A549 (cell line): ENCODE results near the gene PLCB1. TPM values are rescaled to one million over a fixed set of nuclear protein-coding genes. Genes with fewer than 3 reads are reported as not detected.

ENCODE experiments used
- ATAC-seq, 2 experiments: fragments of 200-7000 bp in 1 of 2; fragments of >200 bp in 1 of 2; cut with Nextera tagmentation in 1 of 2; cut with Tn5 transposase in 1 of 2; 3 replicates each; pipeline versions ENCODE4 v1.8.0 to v1.9.1; 2018 to 2020; ENCODE audit warnings: mild to moderate bottlenecking in 1 of 2, moderate library complexity in 1 of 2
- CTCF ChIA-PET: fragments of 300-600 bp; sonication (Branson Sonifier 250); formaldehyde crosslinking; extraction: SDS; loops from one replicate; lab custom pipeline; 2021; ENCODE audit warnings: antibody characterized with exemption, inconsistent platforms; lab: Yijun Ruan, JAX
- POLR2A ChIA-PET: fragments of 350-600 bp; formaldehyde crosslinking; extraction: SDS; loops from one replicate; lab custom pipeline; 2021; ENCODE audit warnings: antibody characterized with exemption, inconsistent platforms; lab: Yijun Ruan, JAX
- DNase-seq, 2 experiments: peaks; one replicate each; pipeline versions ENCODE4 v3.0.0 to v3.0.0-alpha.2; 2011 to 2016; ENCODE audit warnings: low read depth in 1 of 2, low spot score in 1 of 2
- FAIRE-seq: peaks from 2 replicates; lab custom pipeline; 2011; peaks lifted over from hg19 to GRCh38; lab: Jason Lieb, UNC
- H3K27ac ChIP-seq, 2 experiments: fragments of >200 bp; sonication (Bioruptor Twin); formaldehyde crosslinking; 3 replicates each; pipeline ENCODE4 v1.5.1; 2016 to 2017
- H3K4me1 ChIP-seq: fragments of >200 bp; sonication (Bioruptor Twin); formaldehyde crosslinking; 3 replicates; pipeline ENCODE4 v1.6.1; 2016
- H3K4me2 ChIP-seq: fragments of >200 bp; sonication (Bioruptor Twin); formaldehyde crosslinking; 3 replicates; pipeline ENCODE4 v1.6.1; 2016
- H3K4me3 ChIP-seq: fragments of >200 bp; sonication (Bioruptor Twin); formaldehyde crosslinking; 3 replicates; pipeline ENCODE4 v1.5.1; 2016
- H3K9me3 ChIP-seq: fragments of >200 bp; sonication (Bioruptor Twin); formaldehyde crosslinking; 3 replicates; pipeline ENCODE4 v1.6.1; 2016
- BCL3 ChIP-seq: fragments of >200 bp; sonication (Bioruptor Twin); formaldehyde crosslinking; IDR thresholded peaks from 3 replicates; pipeline ENCODE4 v1.6.1; 2016
- CBX2 ChIP-seq: fragments of 200-600 bp; sonication (generic); IDR thresholded peaks from 2 replicates; pipeline ENCODE4 v1.6.1; 2016; ENCODE audit warnings: low read depth, mild to moderate bottlenecking, borderline replicate concordance
- CTCF ChIP-seq: fragments of >200 bp; sonication (Bioruptor Twin); formaldehyde crosslinking; IDR thresholded peaks from 3 replicates; pipeline ENCODE4 v1.5.1; 2016
- EHF ChIP-seq: fragments of 250-450 bp; sonication (Bioruptor Pico); IDR thresholded peaks from 2 replicates; pipeline ENCODE4 v1.5.0; 2020; ENCODE audit warnings: mild to moderate bottlenecking
- EHMT2 ChIP-seq: fragments of 200-600 bp; sonication (generic); IDR thresholded peaks from 2 replicates; pipeline ENCODE4 v1.6.1; 2016; ENCODE audit warnings: antibody characterized with exemption, low read depth, mild to moderate bottlenecking, moderate library complexity
- ELK1 ChIP-seq: fragments of 150-350 bp; IDR thresholded peaks from 2 replicates; pipeline ENCODE4 v1.6.1; 2014; ENCODE audit warnings: low read depth, mild to moderate bottlenecking, low read length
- FOSB ChIP-seq: fragments of 250-450 bp; sonication (Bioruptor Pico); IDR thresholded peaks from 2 replicates; pipeline ENCODE4 v1.5.0; 2020; ENCODE audit warnings: mild to moderate bottlenecking, moderate library complexity
- FOXS1 ChIP-seq: fragments of 250-450 bp; sonication (Bioruptor Pico); IDR thresholded peaks from 2 replicates; pipeline ENCODE4 v1.5.0; 2020; ENCODE audit warnings: mild to moderate bottlenecking, moderate library complexity
- HDAC2 ChIP-seq: fragments of 200-600 bp; sonication (generic); IDR thresholded peaks from 2 replicates; pipeline ENCODE4 v1.6.1; 2016
- HMGXB4 ChIP-seq: fragments of 250-450 bp; sonication (Bioruptor Pico); IDR thresholded peaks from 2 replicates; pipeline ENCODE4 v1.5.0; 2021; ENCODE audit warnings: mild to moderate bottlenecking, moderate library complexity, borderline replicate concordance
- HOXB13 ChIP-seq: fragments of 250-450 bp; sonication (Bioruptor Pico); IDR thresholded peaks from 2 replicates; pipeline ENCODE4 v1.5.0; 2020; ENCODE audit warnings: low read depth, mild to moderate bottlenecking, moderate library complexity
- JUNB ChIP-seq: fragments of >200 bp; sonication (Bioruptor Twin); formaldehyde crosslinking; IDR thresholded peaks from 2 replicates; pipeline ENCODE4 v1.6.1; 2016
- KDM1A ChIP-seq: fragments of 200-600 bp; sonication (generic); IDR thresholded peaks from 2 replicates; pipeline ENCODE4 v1.6.1; 2016; ENCODE audit warnings: low read depth, mild to moderate bottlenecking
- KDM5A ChIP-seq: fragments of 200-600 bp; sonication (generic); IDR thresholded peaks from 2 replicates; pipeline ENCODE4 v1.6.1; 2016; ENCODE audit warnings: antibody characterized with exemption, mild to moderate bottlenecking
- MAFK ChIP-seq: fragments of 450-650 bp; IDR thresholded peaks from 2 replicates; pipeline ENCODE4 v1.6.1; 2014; ENCODE audit not compliant: partially characterized antibody
- MAZ ChIP-seq: fragments of 150-350 bp; IDR thresholded peaks from 2 replicates; pipeline ENCODE4 v1.6.1; 2014; ENCODE audit warnings: antibody characterized with exemption, low read depth, low read length, borderline replicate concordance
- PBX3 ChIP-seq: IDR thresholded peaks from 2 replicates; pipeline ENCODE4 v1.6.1; 2012
- RAD21 ChIP-seq, 2 experiments: fragments of >200 bp in 1 of 2; sonication (Bioruptor Twin) in 1 of 2; formaldehyde crosslinking in 1 of 2; IDR thresholded peaks in 1 of 2; conservative IDR thresholded peaks in 1 of 2; 2 replicates in 1 of 2; 3 replicates in 1 of 2; pipeline ENCODE4 v1.6.1; 2012 to 2018; ENCODE audit warnings: inconsistent platforms in 1 of 2
- RCOR1 ChIP-seq: fragments of 150-350 bp; IDR thresholded peaks from 2 replicates; pipeline ENCODE4 v1.6.1; 2014; ENCODE audit warnings: antibody characterized with exemption, low read length, low read depth
- REST ChIP-seq: fragments of 200-600 bp; sonication (generic); IDR thresholded peaks from 2 replicates; pipeline ENCODE4 v1.6.1; 2016; ENCODE audit warnings: antibody characterized with exemption, mild to moderate bottlenecking, moderate library complexity
- RFX5 ChIP-seq: fragments of 450-650 bp; IDR thresholded peaks from 2 replicates; pipeline ENCODE4 v1.7.1; 2014; ENCODE audit warnings: antibody characterized with exemption, mild to moderate bottlenecking, moderate library complexity
- SREBF2 ChIP-seq: fragments of 450-650 bp; IDR thresholded peaks from 2 replicates; pipeline ENCODE4 v1.6.1; 2014; ENCODE audit warnings: mild to moderate bottlenecking, moderate library complexity
- TP53 ChIP-seq: fragments of 250-450 bp; sonication (Bioruptor Pico); IDR thresholded peaks from 2 replicates; pipeline ENCODE4 v1.5.0; 2021; ENCODE audit warnings: mild to moderate bottlenecking, moderate library complexity
- ZFP36 ChIP-seq: fragments of 450-650 bp; IDR thresholded peaks from 2 replicates; pipeline ENCODE4 v1.6.1; 2014; ENCODE audit warnings: borderline replicate concordance; ENCODE audit not compliant: partially characterized antibody
- ZNF302 ChIP-seq: fragments of 250-450 bp; sonication (Bioruptor Pico); IDR thresholded peaks from 2 replicates; pipeline ENCODE4 v1.9.0; 2021; ENCODE audit warnings: inconsistent platforms, mild to moderate bottlenecking, moderate library complexity
- whole genome bisulfite sequencing: methylation state at CpG from one replicate; pipeline ENCODE4 v1.1.6; 2017; ENCODE audit errors: missing lambda C conversion rate; 5-methylcytosine and 5-hydroxymethylcytosine counted together
- polyA plus RNA-seq, 4 experiments: library from polyadenylated mRNA; depleted of rRNA in 3 of 4; stranded (reverse); fragments of >200 nt; fragmentation: RNase III in 1 of 4; extraction: RNeasy Plus Mini Kit Qiagen cat#74134 plus additional on column Dnase treatment in 1 of 4; gene quantifications; 2 replicates in 3 of 4; 3 replicates in 1 of 4; pipeline ENCODE4 v1.2.3, GENCODE V29; 2011 to 2017

The PLCB1 gene
- polyA plus RNA-seq, 2 of the 4 experiments (the other 2 are of a cell fraction) = 0.97 to 6.3 TPM

- H3K4me3 ChIP-seq = no peak overlapping the region
- no peak overlapping the region for H3K4me2 ChIP-seq
- no peak overlapping the region for H3K27ac ChIP-seq
- TF ChIP-seq FOSB (CRISPR knock-in tag) (no peak), HOXB13 (no peak), REST (no peak), ELK1 (no peak), TP53 (CRISPR knock-in tag) (no peak), MAFK (no peak), KDM5A (no peak), CBX2 (no peak), KDM1A (no peak), RAD21 (conservative IDR thresholded peaks at IDR 0.05 in 1 of 2, IDR thresholded peaks at IDR 0.05 in 1 of 2) (no peak), HDAC2 (no peak), ZFP36 (no peak)
- ATAC-seq (no peak), DNase-seq (no peak), FAIRE-seq (no peak)
- no peaks in the 10 kb centered on the region for H3K4me1 ChIP-seq
- WGBS = 59% methylated on average over 3 of the region's 3 CpGs
- CTCF ChIA-PET = no interaction called here
- POLR2A ChIA-PET = no interaction called here
- H3K9me3 ChIP-seq = no peaks in the 10 kb centered on the region
These were observed 413.1 kb downstream of the PLCB1 start for GRCh38 chr20:8545212-8545611.

GRCh38 chr20:8547035-8547650 lies 415.1 kb downstream of the PLCB1 start:
- Histone ChIP-seq H3K4me1 (no peaks in the 10 kb centered on the region), H3K4me2 (no peak overlapping the region), H3K4me3 (no peak overlapping the region), H3K27ac (no peak overlapping the region), H3K9me3 (no peaks in the 10 kb centered on the region)
- ChIA-PET CTCF (interaction anchor here (1.0 kb wide), 1 partner anchor 174 kb away, joined by 3 read pairs; no protein-coding TSS in a partner anchor), POLR2A (no interaction called here)
- FAIRE-seq (no peak), ATAC-seq (no peak), DNase-seq (no peak)
- 24% methylated on average over 6 of the region's 6 CpGs for WGBS
- TF ChIP-seq CTCF (no peak), MAZ (no peak), HDAC2 (no peak), ELK1 (no peak), HMGXB4 (CRISPR knock-in tag) (no peak), JUNB (no peak), EHMT2 (no peak), ZNF302 (CRISPR knock-in tag) (no peak), SREBF2 (no peak), RCOR1 (no peak), RFX5 (no peak), FOXS1 (CRISPR knock-in tag) (no peak), BCL3 (no peak), PBX3 (no peak), EHF (CRISPR knock-in tag) (no peak)
